ENCODE measurements around the gene SYK. TPM values are rescaled to one million over a fixed set of nuclear protein-coding genes. Genes with fewer than 3 reads are reported as not detected.
A peak's percentile ranks its signal among the peaks of the same experiment; 100 is the strongest.

Gene SYK
- total RNA-seq, 1 experiment from 2014 or later = 9.0 TPM

DNA sequence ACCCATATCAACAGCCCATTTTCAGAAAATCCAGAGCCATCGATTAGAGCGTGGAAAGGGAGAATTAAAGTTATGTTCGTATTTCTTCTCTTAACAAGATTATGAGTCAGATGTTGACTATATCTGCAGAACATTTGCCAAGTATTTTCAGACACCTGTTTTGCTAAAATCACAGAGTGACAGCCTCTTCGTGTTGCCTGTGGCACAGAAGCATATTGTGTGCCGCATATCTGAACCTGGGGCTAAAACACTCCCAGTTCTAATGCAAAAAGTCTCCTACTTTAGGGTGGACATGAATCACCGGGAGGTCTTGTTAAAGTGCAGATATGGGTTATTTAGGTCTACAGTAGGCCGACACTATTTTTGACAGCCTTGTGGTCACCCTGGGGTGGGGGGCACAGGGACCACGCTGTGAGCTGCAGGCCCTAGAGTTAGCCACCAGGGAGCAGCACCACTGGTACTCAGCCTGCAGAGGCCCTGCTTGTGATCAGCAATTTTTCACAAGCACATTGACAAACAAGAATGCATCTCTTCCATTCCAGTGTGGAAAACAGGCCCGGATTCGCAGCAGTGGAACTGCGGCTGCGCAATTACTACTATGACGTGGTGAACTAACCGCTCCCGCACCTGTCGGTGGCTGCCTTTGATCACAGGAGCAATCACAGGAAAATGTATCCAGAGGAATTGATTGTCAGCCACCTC lies 93.5 kb downstream of the SYK start:
- BruUV-seq (replicated peaks) = no TSS peak
- intact Hi-C loops (cut with micrococcal nuclease) = no loop called here
- H3K4me3 ChIP-seq (replicated peaks in 1 of 2; ENCODE audit: low read depth in 1 of 2, low read length in 2 of 2) = no peak overlapping the region
- H3K79me2 ChIP-seq (ENCODE audit: insufficient read depth, low read length) = no peaks in the 10 kb centered on the region
- ChIA-PET CTCF (interaction anchor here (1.4 kb wide), 2 partner anchors 20 to 832 kb away, joined by 3 to 5 read pairs; no protein-coding TSS in a partner anchor), RAD21 (ENCODE audit: low non-redundant PET in 1 of 2, low total read pairs in 2 of 2, uncharacterized antibody in 2 of 2, unreplicated experiment in 2 of 2) (no interaction called here), POLR2A (no interaction called here)
- TF ChIP-seq, protein P1, sequence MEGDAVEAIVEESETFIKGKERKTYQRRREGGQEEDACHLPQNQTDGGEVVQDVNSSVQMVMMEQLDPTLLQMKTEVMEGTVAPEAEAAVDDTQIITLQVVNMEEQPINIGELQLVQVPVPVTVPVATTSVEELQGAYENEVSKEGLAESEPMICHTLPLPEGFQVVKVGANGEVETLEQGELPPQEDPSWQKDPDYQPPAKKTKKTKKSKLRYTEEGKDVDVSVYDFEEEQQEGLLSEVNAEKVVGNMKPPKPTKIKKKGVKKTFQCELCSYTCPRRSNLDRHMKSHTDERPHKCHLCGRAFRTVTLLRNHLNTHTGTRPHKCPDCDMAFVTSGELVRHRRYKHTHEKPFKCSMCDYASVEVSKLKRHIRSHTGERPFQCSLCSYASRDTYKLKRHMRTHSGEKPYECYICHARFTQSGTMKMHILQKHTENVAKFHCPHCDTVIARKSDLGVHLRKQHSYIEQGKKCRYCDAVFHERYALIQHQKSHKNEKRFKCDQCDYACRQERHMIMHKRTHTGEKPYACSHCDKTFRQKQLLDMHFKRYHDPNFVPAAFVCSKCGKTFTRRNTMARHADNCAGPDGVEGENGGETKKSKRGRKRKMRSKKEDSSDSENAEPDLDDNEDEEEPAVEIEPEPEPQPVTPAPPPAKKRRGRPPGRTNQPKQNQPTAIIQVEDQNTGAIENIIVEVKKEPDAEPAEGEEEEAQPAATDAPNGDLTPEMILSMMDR (IDR thresholded peaks at IDR 0.05 in 2 of 3, conservative IDR thresholded peaks at IDR 0.05 in 1 of 3; ENCODE audit: borderline replicate concordance in 1 of 3, insufficient read depth in 1 of 3, low read depth in 2 of 3, low read length in 2 of 3) = peak; percentile 45 to 90 (median 90); a peak in 5 of 6 replicates
- TF ChIP-seq, protein P2, sequence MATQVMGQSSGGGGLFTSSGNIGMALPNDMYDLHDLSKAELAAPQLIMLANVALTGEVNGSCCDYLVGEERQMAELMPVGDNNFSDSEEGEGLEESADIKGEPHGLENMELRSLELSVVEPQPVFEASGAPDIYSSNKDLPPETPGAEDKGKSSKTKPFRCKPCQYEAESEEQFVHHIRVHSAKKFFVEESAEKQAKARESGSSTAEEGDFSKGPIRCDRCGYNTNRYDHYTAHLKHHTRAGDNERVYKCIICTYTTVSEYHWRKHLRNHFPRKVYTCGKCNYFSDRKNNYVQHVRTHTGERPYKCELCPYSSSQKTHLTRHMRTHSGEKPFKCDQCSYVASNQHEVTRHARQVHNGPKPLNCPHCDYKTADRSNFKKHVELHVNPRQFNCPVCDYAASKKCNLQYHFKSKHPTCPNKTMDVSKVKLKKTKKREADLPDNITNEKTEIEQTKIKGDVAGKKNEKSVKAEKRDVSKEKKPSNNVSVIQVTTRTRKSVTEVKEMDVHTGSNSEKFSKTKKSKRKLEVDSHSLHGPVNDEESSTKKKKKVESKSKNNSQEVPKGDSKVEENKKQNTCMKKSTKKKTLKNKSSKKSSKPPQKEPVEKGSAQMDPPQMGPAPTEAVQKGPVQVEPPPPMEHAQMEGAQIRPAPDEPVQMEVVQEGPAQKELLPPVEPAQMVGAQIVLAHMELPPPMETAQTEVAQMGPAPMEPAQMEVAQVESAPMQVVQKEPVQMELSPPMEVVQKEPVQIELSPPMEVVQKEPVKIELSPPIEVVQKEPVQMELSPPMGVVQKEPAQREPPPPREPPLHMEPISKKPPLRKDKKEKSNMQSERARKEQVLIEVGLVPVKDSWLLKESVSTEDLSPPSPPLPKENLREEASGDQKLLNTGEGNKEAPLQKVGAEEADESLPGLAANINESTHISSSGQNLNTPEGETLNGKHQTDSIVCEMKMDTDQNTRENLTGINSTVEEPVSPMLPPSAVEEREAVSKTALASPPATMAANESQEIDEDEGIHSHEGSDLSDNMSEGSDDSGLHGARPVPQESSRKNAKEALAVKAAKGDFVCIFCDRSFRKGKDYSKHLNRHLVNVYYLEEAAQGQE (IDR thresholded peaks at IDR 0.05; ENCODE audit: low read depth) = no peak
- TF ChIP-seq RAD21 (IDR thresholded peaks at IDR 0.05; ENCODE audit: low read depth) = peak; percentile 45
- no peak for TF ChIP-seq FOSL1 (IDR thresholded peaks at IDR 0.05; ENCODE audit: low read depth)
- no peak for TF ChIP-seq POLR2AphosphoS5 (IDR thresholded peaks at IDR 0.05; ENCODE audit: low read depth, low read length)
- TF ChIP-seq TCF7L2 (IDR thresholded peaks at IDR 0.05; ENCODE audit: borderline replicate concordance, extremely low read depth, insufficient read depth, insufficient read length) = peak; percentile 87
- DNase-seq (ENCODE audit: low read depth, low spot score) (no peak), ATAC-seq (peak; percentile 86)
- no peak overlapping the region for H2AFZ ChIP-seq (ENCODE audit: low read depth, low read length, poor library complexity, severe bottlenecking)
- no peaks in the 10 kb centered on the region for H3K27me3 ChIP-seq (ENCODE audit: insufficient read depth, low read length)
- no peaks in the 10 kb centered on the region for H3K36me3 ChIP-seq (ENCODE audit: control insufficient read depth in 1 of 2, insufficient read depth in 2 of 2, low read length in 2 of 2)
- no peaks in the 10 kb centered on the region for H3K4me1 ChIP-seq (ENCODE audit: control insufficient read depth in 1 of 2, insufficient read depth in 2 of 2, low read length in 2 of 2)
- H3K27ac ChIP-seq (ENCODE audit: low read depth, low read length) = no peak overlapping the region
- no peaks in the 10 kb centered on the region for H4K20me1 ChIP-seq (ENCODE audit: insufficient read depth)
- H3K9me3 ChIP-seq (ENCODE audit: control insufficient read depth in 1 of 2, insufficient read depth in 1 of 2, low read depth in 1 of 2, low read length in 2 of 2) = no peaks in the 10 kb centered on the region
- no peak overlapping the region for H3K4me2 ChIP-seq (ENCODE audit: low read length)
- H3K9ac ChIP-seq (ENCODE audit: low read length) = no peak overlapping the region
- H3K9me2 ChIP-seq (ENCODE audit: insufficient read depth) = no peaks in the 10 kb centered on the region

Measured in HCT116 (cell line).